MG63 (cell line): ENCODE data around the gene PRUNE2. TPM values are rescaled to one million over a fixed set of nuclear protein-coding genes. Genes with fewer than 3 reads are reported as not detected.
A peak's percentile ranks its signal among the peaks of the same experiment; 100 is the strongest.
"Not testable (repeated sequence)": the region's sequence is repeated elsewhere in the genome, so short reads cannot be mapped to it uniquely, and the experiment has no call there.

ENCODE experiments used
- DNase-seq: peaks from one replicate; pipeline ENCODE4 v3.0.0-alpha.2; 2020
- H3K27me3 ChIP-seq: fragments of 250-450 bp; sonication (Bioruptor Pico); 2 replicates; pipeline ENCODE4 v1.5.1; 2020; ENCODE audit warnings: mild to moderate bottlenecking, moderate library complexity
- H3K36me3 ChIP-seq: fragments of 250-450 bp; sonication (Bioruptor Pico); 2 replicates; pipeline ENCODE4 v1.5.1; 2020; ENCODE audit warnings: mild to moderate bottlenecking, moderate library complexity
- H3K4me3 ChIP-seq: fragments of 250-450 bp; sonication (Bioruptor Pico); 2 replicates; pipeline ENCODE4 v1.5.1; 2020; ENCODE audit warnings: mild to moderate bottlenecking, moderate library complexity
- H3K9me3 ChIP-seq: fragments of 250-450 bp; sonication (Bioruptor Pico); 2 replicates; pipeline ENCODE4 v1.5.1; 2020; ENCODE audit warnings: mild to moderate bottlenecking, moderate library complexity
- total RNA-seq: library from RNA; depleted of rRNA; stranded (reverse); fragments of >200 nt; shearing (Covaris generic); gene quantifications from 2 replicates; pipeline ENCODE4 v1.2.3, GENCODE V29; 2014; ENCODE audit warnings: low replicate concordance

The PRUNE2 gene
- total RNA-seq, 1 experiment from 2014 or later: 2.7 TPM

DNA sequence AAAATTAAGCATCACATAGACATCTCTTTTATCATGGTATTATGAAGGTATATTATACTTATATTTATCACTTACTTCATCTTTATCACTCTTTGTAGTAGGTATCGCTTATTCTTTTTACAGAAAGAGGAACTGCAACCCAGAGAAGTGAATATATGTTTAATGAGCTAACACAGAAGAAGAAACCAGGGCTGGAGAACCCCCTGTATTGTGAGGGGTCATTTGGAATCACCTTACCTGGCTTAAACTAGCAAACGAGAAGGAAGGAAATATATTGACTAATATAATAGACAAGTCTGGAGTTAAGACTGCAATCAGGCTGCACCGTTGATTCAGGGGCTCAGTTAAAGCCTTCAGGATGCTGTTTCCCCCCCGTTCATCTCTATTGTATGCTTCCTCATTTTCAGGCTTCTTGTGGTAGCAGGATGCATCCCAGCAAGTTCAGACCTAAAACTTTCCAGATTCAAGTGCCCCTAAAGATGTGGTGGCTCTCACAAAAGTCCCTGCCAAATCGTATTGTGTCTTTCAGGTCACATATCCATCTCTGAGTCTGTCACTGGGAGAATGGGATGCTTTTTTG lies 300.5 kb downstream of the PRUNE2 start:
- DNase-seq: no peak
- Histone ChIP-seq H3K9me3 (peaks cover 3% of the 10 kb centered on the region; the same call in 1 of the 2 replicates), H3K36me3 (no peaks in the 10 kb centered on the region), H3K27me3 (no peaks in the 10 kb centered on the region), H3K4me3 (no peak overlapping the region)

DNA sequence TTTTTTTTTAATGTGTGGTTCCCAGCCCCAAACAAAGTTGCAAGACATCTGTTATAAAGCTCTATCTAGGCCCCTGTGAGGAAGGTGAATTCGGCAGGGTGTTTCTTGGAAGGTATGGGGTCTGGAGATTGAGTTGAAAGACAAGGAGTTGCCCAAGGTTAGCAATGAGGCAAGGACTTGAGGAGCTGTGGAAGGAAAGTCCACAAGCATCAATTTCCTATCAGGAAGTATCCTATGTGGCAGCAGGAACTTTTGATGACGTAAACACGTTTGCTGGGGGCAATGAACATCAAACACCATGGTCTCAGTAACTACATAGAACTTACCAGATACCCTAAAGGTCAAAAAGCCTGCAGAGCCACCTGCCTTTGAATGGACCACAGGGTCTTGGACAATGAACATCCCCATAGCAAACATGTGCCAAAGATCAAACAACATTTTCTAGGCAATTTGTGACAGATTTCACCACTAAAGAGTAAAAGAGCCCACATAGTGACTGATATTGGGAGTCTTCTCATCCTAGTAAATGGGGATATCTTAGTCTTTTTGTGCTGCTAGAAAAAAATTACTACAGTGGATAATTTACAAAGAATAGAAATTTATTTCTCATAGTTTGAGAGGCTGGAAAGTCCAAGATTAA lies 301.9 kb downstream of the PRUNE2 start:
- H3K27me3 ChIP-seq: no peaks in the 10 kb centered on the region
- H3K36me3 ChIP-seq: no peaks in the 10 kb centered on the region
- H3K9me3 ChIP-seq: peaks cover 3% of the 10 kb centered on the region; the same call in 1 of the 2 replicates
- H3K4me3 ChIP-seq: no peak overlapping the region
- no peak for DNase-seq

DNA sequence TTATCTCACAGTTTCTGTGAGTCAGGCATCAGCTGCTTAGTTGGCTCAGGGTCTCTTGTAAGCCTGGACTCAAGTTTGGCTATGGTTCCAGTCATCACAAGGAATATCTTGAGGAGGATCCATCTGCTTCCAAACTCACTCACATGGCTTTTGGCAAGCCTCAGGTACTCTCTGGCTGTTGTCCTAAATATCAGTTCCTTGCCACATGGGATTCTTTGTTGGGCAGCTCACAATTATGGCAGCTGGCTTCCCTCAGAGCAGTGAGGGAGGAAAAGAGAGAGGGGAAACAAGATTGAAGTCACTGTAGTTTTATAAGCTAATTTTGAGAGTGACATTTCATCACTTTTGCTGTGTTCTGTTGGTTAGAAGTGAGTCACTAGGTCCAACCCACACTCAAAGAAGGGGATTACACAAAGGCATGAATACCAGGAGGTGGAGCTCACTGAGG lies 302.4 kb downstream of the PRUNE2 start:
- Histone ChIP-seq H3K36me3 (no peaks in the 10 kb centered on the region), H3K27me3 (no peaks in the 10 kb centered on the region), H3K4me3 (no peak overlapping the region), H3K9me3 (peaks cover 3% of the 10 kb centered on the region; the same call in 1 of the 2 replicates)
- DNase-seq: peak; percentile 37

DNA sequence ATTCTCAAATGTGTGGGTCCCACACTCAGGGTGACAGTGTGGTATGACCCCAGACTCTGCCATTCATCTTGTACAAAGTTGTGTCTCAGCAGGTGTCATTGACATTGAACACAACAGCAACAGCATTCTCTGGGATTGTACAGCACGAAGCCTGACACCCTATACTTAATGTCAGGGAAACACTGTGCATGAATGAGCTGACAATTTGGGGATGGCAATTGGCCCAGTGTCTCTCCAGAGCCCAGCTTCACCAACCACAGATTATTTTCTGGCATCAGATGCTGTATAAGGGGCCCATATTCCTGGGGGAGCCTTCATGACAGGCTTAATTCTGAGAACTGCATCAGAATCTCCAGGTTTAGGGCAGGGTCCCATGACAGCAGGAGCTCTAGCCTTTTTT lies 303.7 kb downstream of the PRUNE2 start:
- no peak overlapping the region for H3K4me3 ChIP-seq
- no peaks in the 10 kb centered on the region for H3K36me3 ChIP-seq
- H3K9me3 ChIP-seq: peaks cover 3% of the 10 kb centered on the region; the same call in 1 of the 2 replicates
- H3K27me3 ChIP-seq: no peaks in the 10 kb centered on the region
- no peak for DNase-seq

DNA sequence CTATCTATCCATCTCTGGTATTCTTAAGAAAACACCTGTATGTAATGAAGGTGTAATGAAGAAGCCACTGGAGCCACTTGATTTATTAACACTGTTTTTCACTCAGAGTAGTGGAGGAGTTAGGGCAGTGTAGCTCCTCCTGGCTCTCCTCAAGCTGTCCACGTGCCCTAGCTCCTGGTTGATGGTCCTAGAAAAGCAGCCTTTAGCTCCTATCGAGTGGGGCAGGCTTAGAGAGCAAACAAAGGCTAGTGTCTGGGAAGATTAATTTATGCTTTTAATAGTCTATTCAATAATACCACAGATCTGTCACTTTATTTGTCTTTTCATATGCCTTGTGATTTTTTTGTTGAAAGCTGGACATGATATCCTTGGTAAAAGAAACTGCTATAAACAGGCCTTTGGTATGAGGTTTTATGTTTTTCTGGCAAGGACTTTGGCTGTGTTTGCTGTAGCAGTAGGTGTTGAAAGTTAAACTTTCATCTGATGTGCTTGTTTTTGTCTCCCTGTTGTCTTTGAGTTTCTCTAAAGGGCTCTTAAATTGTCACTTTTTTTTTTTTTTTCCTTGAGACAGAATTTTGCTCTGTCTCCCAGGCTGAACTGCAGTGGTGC lies 305.8 kb downstream of the PRUNE2 start:
- no peak for DNase-seq
- H3K9me3 ChIP-seq: peaks cover 3% of the 10 kb centered on the region; the same call in 1 of the 2 replicates
- no peak overlapping the region for H3K4me3 ChIP-seq
- no peaks in the 10 kb centered on the region for H3K27me3 ChIP-seq
- no peaks in the 10 kb centered on the region for H3K36me3 ChIP-seq

DNA sequence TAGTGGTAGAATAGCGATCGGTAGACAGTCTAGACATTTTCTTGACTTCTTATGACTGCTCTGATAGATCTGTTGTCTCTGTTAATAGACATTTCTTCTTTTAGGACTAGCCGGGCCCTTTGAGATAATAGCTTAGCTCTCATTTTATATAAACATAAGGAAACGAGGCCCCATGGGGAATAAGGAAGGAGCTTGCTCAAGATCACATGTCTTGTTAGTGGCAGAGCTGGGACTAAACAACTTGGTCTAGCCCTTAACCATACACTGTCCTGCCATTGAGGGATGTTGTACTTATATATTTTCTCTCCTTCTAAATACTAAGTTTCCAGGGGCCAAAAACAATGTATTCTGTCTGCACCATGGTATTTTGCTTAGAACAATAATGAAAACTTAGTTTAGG lies 306.9 kb downstream of the PRUNE2 start:
- no peaks in the 10 kb centered on the region for H3K36me3 ChIP-seq
- DNase-seq: no peak

DNA sequence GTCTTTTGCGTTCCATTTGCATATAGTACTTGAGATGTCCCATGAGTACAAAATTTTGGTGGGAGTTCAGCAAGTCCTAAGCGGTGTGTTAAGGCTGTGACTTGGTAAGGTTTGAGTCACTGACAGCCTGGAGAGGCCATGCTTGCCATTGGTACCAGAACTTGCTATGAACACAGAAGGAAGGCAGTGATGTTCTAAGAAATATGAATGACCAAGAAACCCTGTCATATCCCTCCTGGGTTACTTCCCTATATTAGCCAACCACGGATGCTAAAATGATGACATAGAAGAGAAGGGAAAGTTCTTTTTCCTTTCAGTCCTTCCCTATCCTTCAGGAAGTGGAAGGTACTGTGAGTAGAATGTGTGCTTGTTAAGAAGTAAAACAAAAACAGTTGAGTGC lies 310.3 kb downstream of the PRUNE2 start:
- no peak for DNase-seq
- H3K27me3 ChIP-seq: no peaks in the 10 kb centered on the region
- H3K9me3 ChIP-seq: no peaks in the 10 kb centered on the region
- H3K4me3 ChIP-seq: no peak overlapping the region
- H3K36me3 ChIP-seq: no peaks in the 10 kb centered on the region

More for the DNA sequence above, 306.9 kb downstream of the PRUNE2 start:
- Histone ChIP-seq H3K27me3 (no peaks in the 10 kb centered on the region), H3K9me3 (peaks cover 3% of the 10 kb centered on the region; the same call in 1 of the 2 replicates), H3K4me3 (no peak overlapping the region)

DNA sequence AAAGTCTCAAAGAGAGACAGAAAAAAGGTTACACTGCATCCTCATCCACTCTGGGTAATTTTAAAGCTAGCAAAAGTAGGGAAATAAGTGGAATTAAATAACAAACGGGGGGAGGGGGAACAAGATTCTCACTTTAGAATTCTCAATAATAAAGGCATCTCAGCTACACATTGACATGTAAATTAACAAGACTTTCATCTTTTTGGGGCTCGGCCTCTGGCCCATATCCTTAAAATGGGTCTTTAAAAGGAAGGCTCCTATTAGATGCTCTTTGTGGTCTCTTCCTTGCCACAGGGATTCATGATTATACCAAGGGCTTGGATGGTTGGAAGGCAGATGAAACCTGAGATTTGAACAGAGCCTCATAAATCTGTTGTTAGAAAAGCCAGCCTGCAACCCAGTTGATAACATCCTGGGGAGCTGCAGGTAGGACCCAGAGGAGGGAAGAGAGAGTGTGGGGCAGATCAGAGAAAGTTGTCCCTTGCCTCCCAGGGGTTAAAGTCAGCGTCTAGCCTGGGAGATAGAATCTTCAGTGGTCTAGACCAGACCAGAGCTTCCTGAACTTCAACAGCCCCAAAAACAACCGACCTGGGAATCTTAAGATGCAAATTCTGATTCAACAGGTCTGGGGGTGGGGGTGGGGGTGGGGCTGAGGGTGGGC lies 311.0 kb downstream of the PRUNE2 start:
- no peaks in the 10 kb centered on the region for H3K9me3 ChIP-seq
- no peak overlapping the region for H3K4me3 ChIP-seq
- no peaks in the 10 kb centered on the region for H3K27me3 ChIP-seq
- no peaks in the 10 kb centered on the region for H3K36me3 ChIP-seq
- no peak for DNase-seq

DNA sequence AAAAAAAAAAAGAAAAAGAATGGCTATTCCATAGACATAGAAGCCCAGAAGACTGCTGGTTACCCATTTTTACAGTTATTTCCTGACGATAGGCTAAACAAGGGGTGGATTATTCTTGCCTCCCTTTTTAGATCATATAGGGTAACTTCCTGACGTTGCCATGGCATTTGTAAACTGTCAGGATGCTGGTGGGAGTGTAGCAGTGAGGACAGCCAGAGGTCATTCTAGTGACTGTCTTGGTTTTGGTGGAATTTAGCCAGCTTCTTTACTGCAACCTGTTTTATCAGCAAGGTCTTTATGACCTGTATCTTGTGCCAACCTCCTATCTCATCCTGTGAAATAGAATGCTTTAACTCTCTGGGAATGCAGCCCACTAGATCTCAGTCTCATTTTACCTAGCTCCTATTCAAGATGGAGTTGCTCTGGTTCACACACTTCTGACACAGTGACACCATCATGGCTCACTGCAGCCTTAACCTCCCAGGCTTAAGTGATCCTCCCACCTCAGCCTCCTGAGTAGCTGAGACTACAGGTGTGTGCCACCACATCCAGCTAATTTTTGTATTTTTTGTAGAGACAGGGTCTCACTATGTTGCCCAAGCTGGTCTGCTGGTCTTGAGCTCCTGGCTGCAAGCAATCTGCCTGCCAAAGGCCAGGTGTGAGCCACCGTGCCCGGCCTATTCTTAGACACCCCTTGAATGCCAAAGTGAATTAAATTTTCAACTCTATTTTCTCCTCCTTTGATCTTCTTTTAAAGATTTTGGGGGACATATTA lies 311.8 kb downstream of the PRUNE2 start:
- H3K36me3 ChIP-seq, H3K9me3 ChIP-seq, DNase-seq, H3K4me3 ChIP-seq, H3K27me3 ChIP-seq: not testable (repeated sequence)

DNA sequence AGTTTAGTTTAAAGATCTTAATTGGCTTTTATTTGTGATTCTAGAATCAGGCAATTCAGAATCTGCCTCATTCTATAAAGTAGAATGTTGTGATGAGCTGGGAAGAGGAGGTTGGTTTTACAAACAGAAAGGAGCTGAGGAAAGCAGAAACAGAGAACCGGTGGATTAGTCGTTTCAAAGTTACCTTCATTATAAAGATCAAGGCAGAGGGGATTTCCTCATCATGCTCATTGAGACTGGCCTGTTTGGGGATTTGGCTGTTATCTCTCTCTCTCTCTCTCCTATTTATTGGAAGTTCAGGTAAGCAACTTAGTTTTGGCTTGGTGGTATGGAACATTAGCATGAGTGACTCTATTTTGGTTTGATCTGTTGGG lies 313.0 kb downstream of the PRUNE2 start:
- H3K9me3 ChIP-seq: no peaks in the 10 kb centered on the region
- no peak for DNase-seq
- no peak overlapping the region for H3K4me3 ChIP-seq
- H3K27me3 ChIP-seq: no peaks in the 10 kb centered on the region
- H3K36me3 ChIP-seq: no peaks in the 10 kb centered on the region

DNA sequence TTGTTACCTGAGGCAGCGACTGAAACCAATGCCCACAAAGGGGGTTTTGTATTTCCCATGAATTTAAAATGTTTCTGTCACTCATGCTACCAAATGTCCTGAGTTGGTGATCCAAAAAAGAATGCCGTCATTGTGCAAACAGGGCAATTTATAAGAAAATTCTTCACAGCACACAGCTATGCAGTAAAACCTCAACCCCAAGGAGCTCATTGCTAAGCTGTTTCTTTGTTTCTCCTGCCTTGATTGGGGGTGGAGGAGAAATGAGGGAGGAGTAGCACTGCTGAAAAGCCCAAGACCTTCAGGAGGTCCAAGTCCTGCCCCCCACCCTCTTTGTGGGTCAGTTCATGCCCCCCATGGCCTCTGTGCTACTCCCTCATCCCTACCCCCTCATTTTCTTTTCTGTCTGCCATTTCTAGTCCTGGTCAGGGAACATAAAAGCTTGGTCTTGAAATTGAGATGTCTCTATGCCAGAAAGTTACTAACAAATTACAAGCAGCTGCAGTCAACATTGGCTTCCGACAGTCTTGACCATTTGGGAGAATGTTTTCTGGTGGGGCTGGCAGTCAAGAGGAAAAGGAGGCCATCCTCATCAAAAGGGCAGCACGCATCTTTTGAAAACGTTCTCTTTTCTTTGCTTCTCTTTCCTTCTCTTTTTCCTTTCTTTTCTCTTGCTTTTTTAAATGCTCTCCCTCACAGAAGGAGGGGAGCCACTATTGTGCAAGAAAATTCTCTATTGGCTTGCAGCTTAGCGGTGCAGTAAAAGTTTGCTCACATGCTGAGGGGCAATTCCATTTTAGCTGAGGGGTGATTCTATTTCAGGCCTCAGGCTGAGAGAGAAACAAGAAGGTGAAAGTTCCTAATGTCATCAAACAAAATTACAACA lies 313.6 kb downstream of the PRUNE2 start:
- H3K4me3 ChIP-seq: no peak overlapping the region
- no peak for DNase-seq
- H3K36me3 ChIP-seq: no peaks in the 10 kb centered on the region
- no peaks in the 10 kb centered on the region for H3K27me3 ChIP-seq
- no peaks in the 10 kb centered on the region for H3K9me3 ChIP-seq

DNA sequence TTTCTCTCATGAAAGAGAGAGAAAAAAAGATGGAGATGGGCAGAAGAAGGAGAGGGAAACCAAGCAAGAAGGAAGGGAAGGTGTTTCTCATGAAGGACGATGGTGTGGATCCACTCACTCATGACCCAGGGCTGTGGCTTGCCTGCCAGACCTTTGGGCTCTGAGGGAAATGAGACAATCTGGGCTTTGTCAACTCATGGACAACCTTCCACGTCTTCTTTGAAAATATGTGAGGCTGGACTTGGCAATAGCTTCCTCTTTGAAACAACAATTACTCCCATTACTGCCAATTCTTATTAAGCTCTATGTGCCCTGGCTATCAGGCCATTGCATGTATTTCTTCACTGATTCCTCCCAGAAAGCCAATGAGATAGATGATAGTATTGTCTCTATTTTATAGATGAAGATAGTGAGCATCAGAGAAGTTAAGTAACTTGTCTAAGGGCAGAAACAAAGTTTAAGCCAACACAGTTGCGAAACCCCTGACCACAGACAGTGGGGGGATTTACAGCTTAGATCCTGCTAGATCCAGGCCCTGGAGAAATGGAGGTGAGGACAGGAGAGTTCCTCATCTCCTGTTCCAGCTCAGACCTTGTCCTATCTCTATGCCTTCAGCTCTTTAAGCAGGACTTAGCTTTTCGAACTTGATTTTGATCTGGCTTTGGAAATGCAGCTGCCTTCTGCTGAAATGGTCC lies 314.5 kb downstream of the PRUNE2 start:
- H3K9me3 ChIP-seq: no peaks in the 10 kb centered on the region
- no peak for DNase-seq
- no peak overlapping the region for H3K4me3 ChIP-seq
- H3K36me3 ChIP-seq: no peaks in the 10 kb centered on the region
- no peaks in the 10 kb centered on the region for H3K27me3 ChIP-seq

DNA sequence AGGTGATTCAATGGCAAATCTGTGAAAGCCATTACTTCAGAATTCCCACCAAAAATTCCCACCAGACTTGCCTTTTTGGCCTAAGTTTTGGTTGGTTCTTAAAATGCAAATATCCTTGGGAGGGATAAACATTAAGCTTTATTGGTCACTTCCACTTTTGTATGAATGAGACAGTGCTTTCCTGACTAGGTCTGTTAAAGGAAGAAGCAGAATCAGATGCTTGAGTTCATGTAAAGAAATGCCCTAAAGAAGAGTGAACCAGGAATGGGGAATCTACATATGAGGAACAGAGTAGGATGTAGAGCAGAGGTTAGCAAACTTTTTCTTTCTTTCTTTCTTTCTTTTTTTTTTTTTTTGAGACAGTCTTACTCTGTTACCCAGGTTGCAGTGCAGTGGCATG lies 317.6 kb downstream of the PRUNE2 start:
- Histone ChIP-seq H3K4me3 (no peak overlapping the region), H3K27me3 (no peaks in the 10 kb centered on the region), H3K9me3 (no peaks in the 10 kb centered on the region), H3K36me3 (no peaks in the 10 kb centered on the region)
- DNase-seq: no peak

DNA sequence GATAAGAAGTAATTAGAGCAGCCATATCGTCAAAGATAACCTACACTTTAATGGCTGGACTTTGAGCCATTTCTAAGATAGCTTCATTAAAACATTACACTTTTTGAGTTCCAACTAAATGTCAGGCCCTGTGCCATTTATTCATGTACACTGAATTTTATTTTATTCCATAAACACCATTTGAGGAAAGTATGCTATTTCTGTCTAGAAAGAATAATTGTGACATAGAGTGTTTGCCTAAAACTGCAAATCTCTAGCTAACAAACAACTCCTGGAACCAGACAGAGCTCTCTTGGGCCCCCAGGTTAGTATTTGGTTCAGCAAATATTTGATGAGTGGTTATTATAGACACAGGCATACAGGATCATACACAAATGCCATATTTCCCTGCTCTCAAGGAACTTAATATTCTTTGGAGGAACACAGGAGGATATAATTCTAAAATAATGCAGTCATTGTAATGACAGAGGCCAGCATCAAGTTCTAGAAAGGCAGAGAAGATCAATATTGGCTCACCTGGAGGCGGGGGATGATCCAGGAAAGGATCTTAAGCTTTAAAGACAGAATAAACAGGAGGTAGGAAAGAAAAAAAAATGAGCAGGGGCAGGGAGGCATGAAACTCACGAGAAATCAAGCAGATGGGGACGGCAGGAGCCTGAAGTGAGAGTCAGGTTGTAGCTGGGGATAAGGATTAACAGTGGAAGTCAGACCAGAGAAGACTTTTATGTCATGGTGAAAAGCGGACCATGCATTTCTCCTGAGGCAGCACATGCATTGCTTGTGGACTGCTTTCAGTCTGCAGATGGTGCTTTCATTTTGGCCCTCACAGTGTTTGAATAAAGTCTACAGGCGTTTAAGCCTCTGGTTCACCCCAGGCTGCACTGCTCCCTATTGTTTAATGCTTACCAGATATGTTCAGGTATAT lies 319.3 kb downstream of the PRUNE2 start:
- no peaks in the 10 kb centered on the region for H3K27me3 ChIP-seq

More for the DNA sequence above, 319.3 kb downstream of the PRUNE2 start:
- Histone ChIP-seq H3K4me3 (no peak overlapping the region), H3K9me3 (no peaks in the 10 kb centered on the region), H3K36me3 (no peaks in the 10 kb centered on the region)
- no peak for DNase-seq
